ENCODE results near the gene CD164L2. TPM values are rescaled to one million over a fixed set of nuclear protein-coding genes. Genes with fewer than 3 reads are reported as not detected.

The CD164L2 gene
- not detected in 2 replicates for total RNA-seq

GRCh38 chr1:27383039-27383605 is at the start of gene CD164L2:
CD164L2 (minus strand) TSS chr1:27383333; CDS start chr1:27383239, 94 bp downstream.

GRCh38 chr1:27392096-27392777 is 9.1 kb upstream of the CD164L2 start, which contains the start of gene GPR3:
GPR3 (plus strand) TSS chr1:27392622; CDS start chr1:27393799, 1,177 bp downstream.

GRCh38 chr1:27374362-27375086 is 8.6 kb downstream of the CD164L2 start, which contains the start of gene FCN3:
FCN3 (minus strand) TSS chr1:27374824; CDS start chr1:27374818, 6 bp downstream.

GRCh38 chr1:27366411-27367159 is 16.5 kb downstream of the CD164L2 start, which contains the start of gene MAP3K6:
MAP3K6 (minus strand) TSS chr1:27366961; CDS start chr1:27366597, 364 bp downstream.

GRCh38 chr1:27341525-27342252 is 41.4 kb downstream of the CD164L2 start, which contains the start of gene SYTL1:
SYTL1 (plus strand) TSS chr1:27342022; CDS start chr1:27345335, 3,313 bp downstream.

Other genes starting within 250 kb of the CD164L2 start
- 1.8 and 2.9 TPM in 2 replicates for gene SLC9A1, start 228.2 kb downstream of the CD164L2 start, total RNA-seq
- gene WDTC1, start 148.7 kb downstream of the CD164L2 start, total RNA-seq: 21.7 and 24.6 TPM in 2 replicates
- 24.6 and 24.8 TPM in 2 replicates for gene TMEM222, start 61.2 kb downstream of the CD164L2 start, total RNA-seq
- gene SYTL1, start 41.3 kb downstream of the CD164L2 start, total RNA-seq: not detected in 2 replicates
- 1.8 and 2.3 TPM in 2 replicates for gene MAP3K6, start 16.4 kb downstream of the CD164L2 start, total RNA-seq
- gene FCN3, start 8.5 kb downstream of the CD164L2 start, total RNA-seq: not detected in 2 replicates
- gene GPR3, start 9.3 kb upstream of the CD164L2 start, total RNA-seq: 0.09 and 0.22 TPM in 2 replicates
- 31.1 and 31.7 TPM in 2 replicates for gene WASF2, start 106.8 kb upstream of the CD164L2 start, total RNA-seq
- gene AHDC1, start 220.8 kb upstream of the CD164L2 start, total RNA-seq: 3.7 and 5.8 TPM in 2 replicates